Activated effector memory CD4-positive, alpha-beta T cell treated with anti-CD3 and anti-CD28 coated beads, Interleukin-2, amount 50 U/mL, for 16 hours (primary cell): Measurements from ENCODE around the gene ATE1.
"Not testable (repeated sequence)": the region's sequence is repeated elsewhere in the genome, so short reads cannot be mapped to it uniquely, and the experiment has no call there.

Experiments
- DNase-seq: peaks from one replicate; pipeline ENCODE4 v3.0.0-alpha.2; 2020

Gene ATE1

DNA sequence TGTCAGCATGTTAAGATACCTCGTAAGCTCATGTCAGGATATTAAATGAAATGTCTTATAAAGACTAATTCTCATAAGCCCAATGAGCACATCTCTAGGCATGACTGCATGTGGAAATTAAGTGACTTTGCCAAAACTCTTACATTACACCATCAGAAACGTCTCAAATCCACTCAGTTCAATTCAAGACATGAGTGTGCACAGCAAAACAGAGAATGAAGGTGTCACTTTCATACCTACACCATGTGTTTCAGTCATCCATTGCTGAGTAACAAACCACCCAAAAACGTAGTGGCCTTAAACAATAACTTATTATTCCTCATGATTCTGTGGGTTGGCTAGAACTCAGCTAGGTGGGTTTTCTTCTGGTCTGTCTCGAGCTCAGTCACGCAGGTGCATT lies 99.8 kb downstream of the ATE1 start:
- no peak for DNase-seq

DNA sequence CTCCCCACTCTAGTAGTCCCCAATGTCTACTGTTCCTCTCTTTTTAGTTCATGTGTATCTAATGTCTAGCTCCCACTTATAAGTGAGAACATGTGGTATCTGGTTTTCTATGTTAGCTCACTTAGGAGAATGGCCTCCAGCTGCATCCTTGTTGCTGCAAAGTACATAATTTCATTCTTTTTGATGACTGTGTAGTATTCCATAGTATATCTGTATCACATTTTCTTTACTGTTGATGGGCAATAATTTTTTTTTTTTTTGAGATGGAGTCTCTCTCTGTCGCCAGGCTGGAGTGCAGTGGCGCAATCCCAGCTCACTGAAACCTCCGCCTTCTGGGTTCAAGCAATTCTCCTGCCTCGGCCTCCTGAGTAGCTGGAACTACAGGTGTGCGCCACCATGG lies 101.1 kb downstream of the ATE1 start:
- DNase-seq: not testable (repeated sequence)

DNA sequence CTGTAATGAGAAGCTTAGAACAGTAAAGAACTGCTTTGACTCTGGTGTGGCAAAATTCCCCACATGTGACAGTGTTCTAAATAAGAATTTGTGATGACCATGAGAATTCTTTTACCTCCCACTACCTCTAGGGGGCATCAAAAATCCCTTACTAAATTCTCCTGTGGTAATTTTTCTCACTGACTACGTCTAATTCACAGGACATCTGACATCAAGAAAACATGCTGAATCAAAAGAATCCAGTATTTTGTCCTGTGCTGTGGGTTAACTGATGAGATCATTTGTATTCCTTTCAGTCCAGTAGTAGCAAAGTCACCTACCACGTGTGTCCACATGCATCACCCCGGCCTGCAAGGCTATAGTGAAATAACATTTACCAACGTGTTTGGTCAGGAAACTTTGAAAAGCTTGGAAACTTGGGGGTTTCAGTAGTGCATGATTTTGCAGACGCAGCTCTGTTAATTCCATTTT lies 103.8 kb downstream of the ATE1 start:
- DNase-seq: no peak

DNA sequence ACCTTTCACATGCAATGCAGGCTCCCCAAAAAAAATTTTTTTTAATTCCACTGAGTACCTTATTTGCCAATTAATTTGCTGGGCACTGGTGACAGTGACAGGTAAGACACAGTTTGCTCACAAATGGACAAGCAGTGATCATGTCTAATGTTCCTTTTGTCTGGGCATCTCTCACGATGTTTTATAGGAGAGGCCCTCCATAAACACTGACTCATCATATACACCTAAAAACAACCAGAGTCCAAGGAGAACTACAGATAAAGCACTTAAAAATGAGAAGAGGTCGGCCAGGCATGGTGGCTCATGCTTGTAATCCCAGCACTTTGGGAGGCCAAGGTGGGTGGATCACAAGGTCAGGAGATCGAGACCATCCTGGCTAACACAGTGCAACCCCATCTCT lies 105.1 kb downstream of the ATE1 start:
- no peak for DNase-seq

DNA sequence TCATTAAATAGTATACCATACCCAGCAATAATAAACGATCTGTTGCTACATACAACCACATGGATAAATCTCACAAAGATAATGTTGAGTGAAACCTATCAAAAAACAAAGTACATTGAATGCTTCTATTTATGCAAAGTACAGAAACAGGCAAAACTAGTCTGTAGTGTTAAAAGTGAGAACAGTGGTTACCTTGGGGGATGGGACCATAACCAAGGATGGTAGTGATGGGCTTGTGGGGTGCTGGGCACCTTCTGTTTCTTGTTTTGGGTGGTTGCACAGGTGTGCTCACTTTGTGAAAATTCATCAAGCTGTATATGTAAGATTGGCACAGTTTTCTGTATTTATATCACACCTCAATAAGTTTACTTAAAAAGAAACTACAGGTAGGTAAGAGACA lies 105.7 kb downstream of the ATE1 start:
- no peak for DNase-seq

DNA sequence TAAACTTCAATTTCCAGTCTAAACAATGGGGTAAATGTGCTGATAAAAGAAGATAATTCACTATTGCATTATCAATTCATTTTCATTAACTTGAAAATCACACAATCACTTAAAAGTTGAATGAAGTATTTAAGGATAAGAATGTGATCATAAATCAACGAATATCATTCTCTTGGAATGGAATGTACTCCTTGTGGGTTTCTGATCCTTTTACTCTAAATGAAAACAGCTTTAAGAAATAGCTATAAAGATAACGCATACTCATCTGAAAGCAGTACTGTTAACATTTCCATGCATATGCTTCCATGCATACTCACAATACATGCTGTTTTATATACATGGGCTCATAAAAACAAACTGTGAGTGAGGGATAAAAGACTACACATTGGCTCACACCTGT lies 108.8 kb downstream of the ATE1 start:
- no peak for DNase-seq

DNA sequence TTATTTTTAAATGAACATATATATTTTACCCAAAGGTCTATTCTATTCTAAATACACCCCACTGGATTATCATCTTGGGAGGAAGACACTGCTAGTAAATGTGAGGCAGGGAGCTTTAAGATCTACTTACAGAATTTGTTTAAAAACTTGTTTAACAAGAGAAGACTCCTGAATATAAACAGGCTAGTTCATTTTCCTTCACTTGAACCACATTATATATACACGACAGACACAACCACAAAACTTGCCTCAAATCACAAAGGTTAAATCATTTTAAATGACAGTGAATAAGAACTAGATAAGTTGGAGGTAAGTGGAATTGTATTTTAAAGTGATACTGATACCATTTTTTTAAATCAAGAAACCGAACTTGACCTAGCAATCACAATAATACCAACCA lies 109.2 kb downstream of the ATE1 start:
- DNase-seq: no peak

DNA sequence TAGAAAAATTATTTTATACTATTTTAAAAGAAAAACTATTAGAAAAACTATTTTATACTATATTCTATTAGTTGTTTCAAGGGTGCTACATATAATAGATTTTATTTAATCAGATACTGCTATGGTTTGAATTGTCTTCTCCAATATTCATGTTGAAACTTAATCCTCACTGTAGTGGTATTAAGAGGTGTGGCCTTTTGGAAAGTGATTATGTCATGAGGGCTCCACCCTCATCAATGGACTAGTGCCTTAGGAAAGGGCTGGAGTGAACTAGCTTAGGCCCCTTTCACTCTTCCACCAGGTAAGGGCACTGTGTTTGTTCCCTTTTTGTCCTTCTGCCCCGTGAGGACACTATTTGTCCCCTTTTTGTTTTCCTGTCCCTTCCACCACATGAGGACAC lies 111.6 kb downstream of the ATE1 start:
- DNase-seq: no peak

DNA sequence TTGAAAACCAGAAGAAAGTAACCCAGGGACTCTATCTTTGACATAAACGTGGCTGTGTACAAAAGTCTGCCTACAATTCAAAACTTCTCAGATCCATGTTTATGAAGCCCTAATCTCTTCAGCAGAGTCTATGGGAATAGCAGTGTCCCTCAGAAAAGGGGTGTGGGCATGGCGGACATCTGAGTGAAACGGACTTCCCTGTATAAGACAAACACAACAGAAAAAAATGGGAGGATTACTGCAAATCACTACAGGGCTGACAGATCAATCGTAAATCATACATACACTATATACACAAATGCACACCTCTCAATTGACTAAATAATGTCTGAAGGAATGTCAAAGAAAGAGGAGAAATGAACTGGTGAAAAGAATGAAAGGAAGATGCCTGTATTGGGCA lies 114.0 kb downstream of the ATE1 start:
- DNase-seq: no peak

DNA sequence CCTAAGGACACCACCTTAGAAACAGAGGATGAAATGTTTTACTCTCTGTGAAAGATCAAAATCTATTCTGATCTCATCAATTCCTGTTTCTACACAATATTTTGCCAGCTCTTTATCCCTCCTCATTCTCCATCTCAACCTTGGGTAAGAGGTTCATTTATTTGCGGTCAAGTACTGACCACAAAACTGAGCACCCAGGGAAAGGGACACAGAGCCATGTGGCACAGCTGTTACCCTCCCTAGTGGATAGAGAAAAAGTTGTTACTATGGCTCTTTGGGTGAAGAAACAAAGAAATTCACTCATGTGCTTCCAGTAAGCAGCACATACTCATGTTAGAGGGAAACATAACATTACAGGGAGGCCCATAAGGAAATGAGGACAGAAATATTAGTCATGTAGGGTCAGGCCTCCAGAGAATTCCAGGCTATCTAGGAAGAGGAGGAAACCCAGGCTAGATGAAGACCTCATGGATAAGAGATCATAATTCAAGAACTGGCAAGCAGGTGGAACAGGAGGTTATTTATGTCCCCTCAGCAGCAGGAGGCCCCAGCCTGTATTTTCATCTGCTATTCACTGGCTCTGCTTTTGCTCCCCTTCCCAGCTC lies 114.5 kb downstream of the ATE1 start:
- no peak for DNase-seq

DNA sequence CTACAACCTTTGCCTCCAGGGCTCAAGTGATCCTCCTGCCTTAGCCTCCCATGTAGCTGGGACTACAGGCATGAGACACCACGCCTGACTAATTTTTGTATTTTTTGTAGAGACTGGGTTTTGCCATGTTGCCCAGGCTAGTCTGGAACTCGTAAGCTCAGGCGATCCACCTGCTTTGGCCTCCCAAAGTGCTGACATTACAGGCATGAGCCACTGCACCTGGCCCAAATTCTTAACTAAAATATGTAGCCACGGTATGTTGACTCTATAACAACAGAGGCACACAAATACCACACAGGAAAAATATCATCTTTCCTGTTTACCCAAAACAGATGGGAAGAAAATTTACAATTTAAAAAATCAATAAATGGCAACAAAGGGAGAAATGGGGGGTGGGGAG lies 115.8 kb downstream of the ATE1 start:
- DNase-seq: no peak

DNA sequence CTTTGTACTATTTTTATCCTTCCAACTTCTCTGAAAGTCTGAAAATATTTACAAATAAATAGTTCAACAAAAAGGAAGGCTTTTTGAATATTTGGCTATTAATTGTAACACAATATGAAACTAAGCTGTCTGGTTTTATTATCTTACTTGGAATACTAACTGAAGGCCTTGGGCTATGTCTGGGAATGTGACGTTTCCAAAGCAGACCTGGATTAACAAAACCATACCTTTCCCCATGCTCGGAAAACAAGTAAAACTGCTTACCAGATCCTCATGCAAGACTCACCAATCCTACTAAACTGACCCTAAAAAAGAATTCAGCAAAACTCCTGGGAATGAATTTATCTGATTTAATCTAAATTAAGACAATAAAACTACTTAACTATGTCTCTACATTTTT lies 116.4 kb downstream of the ATE1 start:
- DNase-seq: no peak

DNA sequence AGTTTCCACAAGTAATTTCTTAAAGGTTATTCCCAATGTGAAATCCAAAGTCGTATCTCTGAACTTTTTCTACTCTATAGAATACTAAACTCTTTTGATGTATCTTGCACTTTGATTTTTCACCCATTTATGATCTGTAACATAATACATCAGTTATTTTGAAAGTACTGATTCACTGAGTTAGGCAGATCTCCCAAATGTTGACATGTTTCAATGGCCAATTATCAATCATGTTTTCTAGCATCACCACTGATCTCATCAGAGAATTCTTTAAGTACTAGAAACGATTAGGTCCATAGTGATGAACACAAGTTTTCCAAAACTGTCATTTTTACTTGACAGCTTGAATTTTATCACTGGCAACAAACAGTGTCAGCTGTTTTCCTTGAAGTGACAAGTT lies 119.0 kb downstream of the ATE1 start:
- DNase-seq: no peak

DNA sequence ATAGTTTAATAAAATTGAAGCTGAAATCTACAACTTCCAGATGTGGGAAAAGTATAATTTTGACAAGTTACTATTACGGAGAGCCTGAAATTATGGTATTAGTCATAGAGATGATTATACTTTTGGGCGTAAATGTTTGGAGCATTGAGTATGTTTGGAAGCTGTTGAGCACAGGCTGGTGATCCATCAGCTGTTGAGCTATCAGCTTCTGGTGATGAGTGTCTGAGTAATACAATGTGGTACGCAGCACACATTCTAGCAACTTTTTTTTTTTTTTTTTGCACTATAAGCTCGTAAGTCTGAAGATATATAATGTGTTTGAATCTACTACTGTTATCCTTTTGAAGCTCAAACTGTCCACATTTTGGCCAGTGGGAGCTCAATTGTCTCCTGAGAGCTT lies 123.4 kb downstream of the ATE1 start:
- DNase-seq: no peak

DNA sequence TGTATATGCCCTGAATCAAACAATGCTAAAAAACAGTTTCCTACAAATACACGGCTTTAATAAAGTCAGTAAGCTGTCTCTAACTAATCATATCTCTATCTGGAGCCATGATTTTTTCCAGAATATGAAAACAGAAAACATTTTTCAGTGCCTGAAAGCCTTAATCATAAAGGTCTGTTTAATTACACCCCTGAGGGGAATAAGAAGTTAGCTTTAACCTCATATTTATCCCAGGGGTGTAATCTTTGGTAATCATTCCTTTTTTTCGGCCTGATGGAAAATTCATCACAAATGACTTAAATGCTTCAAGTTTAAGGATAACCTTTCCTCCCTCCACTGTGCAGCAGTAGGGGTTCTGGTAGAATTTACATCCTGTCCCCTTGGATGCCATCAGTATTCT lies 124.2 kb downstream of the ATE1 start:
- no peak for DNase-seq

DNA sequence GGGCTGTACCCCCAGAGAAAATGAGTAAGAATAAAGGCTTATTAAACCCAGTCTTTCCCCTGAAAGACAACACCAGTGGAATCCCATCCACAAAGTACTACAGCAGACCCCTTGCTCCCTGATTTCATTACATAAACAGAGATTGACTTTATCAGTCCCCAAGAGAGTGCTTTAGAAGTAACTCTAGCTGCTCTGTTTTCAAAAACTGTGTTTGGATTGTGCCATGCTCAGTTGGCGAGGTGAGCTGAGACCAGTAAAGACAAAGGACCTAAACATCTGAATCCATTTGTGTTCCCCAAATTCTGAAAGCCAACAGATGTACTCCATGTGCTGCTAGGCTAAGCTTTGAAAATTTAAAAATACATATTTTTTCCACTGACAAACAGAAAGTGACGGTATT lies 127.0 kb downstream of the ATE1 start:
- DNase-seq: no peak

DNA sequence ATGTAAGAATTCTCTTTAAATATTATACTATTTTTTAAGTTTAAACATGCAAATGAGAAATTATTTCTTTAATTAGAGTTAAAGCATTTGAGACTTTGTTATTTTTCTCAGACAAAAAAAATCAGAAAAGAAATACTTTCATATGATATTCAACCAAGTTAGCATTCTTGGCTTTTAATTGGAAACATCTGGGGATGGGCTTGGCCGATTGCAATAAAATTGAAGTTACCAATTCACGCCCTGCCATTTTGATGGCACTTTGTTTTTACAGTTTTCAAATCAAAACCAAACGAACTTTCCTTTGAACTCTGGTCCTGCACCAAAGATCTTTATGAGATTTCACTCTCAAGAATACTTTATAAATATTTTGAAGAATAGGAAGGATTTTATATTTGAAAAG lies 127.7 kb downstream of the ATE1 start:
- DNase-seq: no peak

DNA sequence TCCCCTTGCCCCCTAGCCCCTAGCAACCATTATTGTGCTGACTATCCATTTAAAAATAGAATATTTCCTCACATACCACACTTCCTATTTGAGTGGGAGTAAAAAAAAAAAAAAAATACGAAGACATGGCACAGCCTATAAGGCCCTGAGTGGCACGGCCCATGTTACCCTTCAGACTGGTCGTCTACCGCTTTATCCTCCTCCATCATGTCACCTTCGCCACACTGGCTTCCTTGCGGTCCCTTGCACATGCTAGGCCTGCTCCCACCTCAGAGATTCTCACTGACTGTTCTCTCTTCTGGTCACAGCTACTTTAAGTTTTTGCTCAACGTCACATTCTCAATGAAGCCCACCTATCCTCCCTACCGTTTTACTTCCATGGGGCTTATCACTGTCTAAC lies 130.3 kb downstream of the ATE1 start:
- DNase-seq: no peak

DNA sequence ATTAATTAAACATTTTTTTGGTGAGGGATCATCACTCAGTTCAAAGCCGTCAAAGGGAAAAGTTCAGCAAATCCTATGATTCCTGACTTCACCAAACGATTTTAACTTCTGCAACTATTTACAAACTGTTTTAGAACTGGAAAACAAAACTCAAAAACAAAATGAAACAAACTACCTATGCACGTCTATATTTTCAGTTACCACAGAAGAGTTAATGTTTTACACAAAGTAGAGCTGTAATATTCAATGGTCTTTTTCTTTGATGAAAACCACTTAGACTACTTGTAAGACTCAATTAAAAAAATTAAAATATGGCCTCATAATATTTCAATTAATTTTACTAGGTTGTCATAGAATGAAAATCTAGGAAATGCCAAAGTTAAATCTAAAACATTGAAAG lies 131.5 kb downstream of the ATE1 start:
- DNase-seq: no peak

DNA sequence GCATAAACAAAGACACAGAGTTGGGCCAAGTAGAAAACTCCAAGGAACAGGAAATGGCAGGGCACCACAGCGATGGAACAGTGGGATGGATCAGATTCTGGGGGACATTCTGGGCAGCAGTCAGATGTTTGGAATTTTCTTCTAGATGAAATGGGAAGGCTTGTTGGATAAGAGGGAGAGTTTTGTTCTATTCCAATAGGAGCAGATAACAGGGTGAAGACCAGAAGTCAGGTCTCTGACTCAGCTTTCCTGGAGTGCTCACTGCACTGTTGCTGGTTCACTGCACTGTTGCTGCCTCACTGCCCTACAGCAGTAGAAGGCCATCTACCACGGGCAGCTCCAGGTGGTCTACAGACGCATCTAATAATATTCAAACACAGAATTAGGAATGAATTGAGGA lies 135.6 kb downstream of the ATE1 start:
- no peak for DNase-seq

DNA sequence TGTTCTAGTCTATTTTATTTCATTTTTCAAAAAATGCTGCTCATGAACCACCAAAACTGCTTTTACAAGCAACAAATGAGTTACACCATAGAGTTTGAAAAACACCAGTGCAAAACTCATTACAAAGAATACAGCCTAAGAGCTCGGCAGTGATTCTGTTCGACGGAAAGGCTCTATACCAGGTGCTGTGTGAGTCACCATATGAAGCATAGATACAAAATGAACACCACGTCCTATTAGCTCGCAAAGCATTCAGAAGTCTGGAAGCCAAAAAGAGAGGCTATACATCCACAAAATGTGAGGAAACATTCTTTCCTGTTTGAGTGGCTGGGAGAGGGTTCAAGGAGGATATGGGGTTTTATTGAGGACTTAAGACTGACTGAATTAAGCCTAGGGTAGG lies 136.1 kb downstream of the ATE1 start:
- no peak for DNase-seq

DNA sequence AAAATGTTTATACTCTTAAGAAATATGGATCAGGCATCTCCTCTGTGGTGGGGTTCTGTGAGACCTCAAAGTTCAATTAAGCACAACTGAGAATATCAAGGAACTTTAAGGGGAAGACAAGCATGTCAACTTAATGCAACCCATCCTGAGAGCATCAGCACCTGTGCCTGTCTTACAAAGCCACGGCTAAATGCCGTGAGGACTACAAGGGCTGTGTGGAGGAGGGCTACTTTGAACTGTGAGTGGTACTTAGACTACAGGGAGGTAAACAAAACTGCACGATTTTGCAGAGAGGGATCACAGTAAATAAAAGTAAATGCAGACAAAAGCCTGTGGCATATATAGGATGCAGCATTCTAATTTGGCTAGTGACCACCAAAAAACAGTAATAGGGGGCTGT lies 139.1 kb downstream of the ATE1 start:
- DNase-seq: no peak

DNA sequence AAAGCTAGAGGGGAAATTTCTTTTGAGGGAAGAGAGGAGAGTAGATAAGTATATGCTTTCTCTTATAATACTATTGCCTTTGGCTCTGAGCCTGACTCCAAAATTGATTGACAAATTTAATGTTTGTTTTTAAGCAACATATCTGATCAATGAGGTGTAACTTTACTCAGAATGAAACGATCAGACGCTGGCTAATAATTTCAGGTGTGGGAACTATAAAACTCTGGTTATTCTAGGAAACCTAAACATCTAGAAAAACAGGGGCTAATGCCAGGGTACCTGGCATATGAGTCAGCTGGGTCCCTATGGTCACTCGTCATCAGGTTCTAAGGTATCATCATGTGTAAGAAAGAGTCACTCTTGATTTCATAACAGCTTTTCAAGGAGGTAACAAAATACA lies 139.7 kb downstream of the ATE1 start:
- no peak for DNase-seq

DNA sequence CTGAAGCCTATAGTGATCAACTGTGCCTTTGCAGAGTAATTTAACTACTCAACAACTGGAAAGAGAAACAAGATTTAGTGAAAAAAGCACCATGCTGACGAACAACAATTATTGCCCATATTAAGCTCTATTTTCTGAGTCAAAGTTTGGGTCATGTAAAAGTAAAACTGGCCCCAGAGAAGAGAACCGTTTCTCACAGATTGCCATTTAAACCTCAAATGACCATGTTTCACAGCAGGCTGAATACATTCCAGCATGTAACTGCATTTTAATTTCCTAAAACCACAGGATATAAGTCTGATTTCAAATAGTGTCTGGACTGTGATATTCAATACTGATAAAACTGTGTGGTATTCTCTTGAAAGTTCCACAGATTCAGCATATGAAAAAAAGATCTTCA lies 140.7 kb downstream of the ATE1 start:
- DNase-seq: no peak

DNA sequence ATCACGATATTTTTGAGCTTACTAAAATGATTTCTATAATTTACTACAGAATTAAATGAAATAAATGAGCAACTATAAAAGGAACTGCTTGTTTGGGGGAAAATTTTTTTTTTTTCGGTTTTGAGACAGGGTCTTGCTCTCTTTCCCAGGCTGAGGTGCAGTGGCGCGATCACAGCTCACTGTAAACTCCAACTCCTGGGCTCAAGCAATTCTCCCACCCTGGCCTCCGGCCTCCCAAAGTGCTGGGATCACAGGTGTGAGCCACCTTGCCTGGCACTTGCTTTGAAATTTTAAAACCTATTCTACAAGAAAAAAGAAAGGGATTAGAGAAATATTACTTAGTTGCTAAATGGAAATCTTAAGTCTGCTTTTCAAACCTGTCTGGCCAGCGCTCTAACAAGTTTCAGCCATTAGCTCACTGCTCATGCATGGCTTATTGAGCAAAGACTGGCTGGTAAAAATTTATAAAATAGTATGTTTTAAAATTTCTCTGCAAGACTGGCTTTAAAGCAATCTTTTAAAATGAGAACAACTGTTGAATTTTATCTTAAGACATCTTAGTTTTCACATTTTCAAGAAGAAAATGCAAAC lies 144.0 kb downstream of the ATE1 start:
- no peak for DNase-seq

DNA sequence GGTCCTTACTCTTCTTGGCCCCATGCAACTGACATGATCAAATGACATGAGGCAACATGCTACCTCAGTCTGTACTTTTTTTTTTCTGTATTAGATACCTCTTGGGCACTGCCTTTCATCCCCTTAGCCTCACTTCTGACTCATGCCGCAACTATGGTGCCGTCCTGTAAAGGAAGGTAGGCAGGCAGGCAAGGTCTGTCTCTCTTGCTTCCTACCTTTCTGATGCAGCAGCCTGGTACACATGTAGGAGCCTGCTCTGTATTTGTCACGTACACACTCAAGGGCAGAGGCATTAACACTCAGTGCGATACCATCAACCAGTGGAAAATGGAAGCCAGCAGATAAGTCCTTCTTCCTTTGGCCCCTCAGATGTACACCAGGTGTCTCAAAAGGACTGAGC lies 146.7 kb downstream of the ATE1 start:
- DNase-seq: no peak
